SW 1271 (cell line): Measurements from ENCODE around the gene SND1.

Experiments used
- DNase-seq, 2 experiments: peaks; one replicate each; lab custom pipeline; 2025; lab: John Stamatoyannopoulos, UW

Gene SND1

GRCh38 chr7:127651556-127652332 is at the start of gene SND1:
Gene SND1, plus strand, starts transcription at chr7:127652194. Its CDS starts 180 bp downstream, at chr7:127652374.
- DNase-seq = peak; percentile 97 to 99

- no peak for DNase-seq
Observed at GRCh38 chr7:127608446-127608845, 43.5 kb upstream of the SND1 start.

DNA sequence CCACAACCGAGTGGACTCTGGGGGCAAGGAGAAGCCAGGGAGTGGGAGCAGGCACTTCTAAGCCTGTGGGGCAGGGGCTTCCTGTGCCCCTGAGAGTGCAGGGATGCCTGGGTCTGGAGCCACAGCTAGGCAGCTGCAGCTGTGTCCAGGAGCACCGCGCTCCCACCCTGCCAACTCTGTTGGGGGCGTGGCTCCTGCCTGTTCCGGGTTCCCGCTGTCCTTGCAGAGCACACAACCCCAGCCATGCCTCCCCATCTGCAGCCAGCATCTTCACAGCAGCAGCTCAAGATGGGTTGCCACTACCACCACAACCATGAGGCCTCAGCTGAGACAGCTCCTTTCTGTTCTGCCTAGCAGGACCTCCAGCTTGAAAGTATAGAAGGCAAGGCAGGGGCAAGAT is 42.7 kb upstream of the SND1 start:
- no peak for DNase-seq

DNA sequence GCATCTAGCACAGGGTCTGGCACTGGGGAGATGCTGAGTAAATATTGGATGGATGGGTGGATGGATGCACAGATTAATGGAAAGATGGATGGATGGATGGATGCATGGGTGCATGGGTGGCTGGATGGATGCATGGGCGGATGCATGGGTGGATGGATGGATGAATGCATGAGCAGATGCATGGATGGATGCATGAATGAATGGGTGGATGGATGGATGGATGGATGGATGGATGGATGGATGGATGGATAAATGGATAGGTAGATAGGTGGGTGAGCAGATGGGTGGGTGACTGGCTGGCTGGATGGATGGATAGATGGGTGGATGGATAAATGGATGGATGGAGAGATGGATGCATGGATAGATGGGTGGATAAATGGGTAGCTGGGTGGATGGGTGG is 39.7 kb upstream of the SND1 start:
- DNase-seq = no peak

GRCh38 chr7:127616724-127617123 is 35.3 kb upstream of the SND1 start:
- DNase-seq = no peak

DNA sequence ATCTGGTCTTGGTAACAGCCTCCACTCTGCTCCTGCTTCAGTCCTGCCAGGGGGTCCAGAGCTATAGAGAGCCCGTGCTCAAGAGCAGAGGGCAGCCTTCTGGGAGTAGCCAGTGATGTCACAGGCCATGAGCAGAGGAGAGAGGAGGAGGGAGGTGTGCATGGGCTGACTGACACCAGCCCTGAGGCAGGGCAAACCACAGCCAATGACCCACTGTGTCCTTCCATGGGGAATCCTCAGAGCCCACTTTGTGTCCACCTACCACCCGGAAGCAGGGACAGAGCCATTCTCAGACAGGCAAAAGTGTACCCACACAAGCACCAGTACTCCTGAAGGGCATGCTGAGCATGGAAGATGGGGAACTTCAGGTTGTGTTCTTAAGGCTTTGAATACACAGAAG is 34.0 kb upstream of the SND1 start, which contains the start of gene PAX4:
TSS of gene PAX4 (minus strand) at position 101 of the 400 bp plus-strand sequence. CDS start 2,214 bp downstream, outside the sequence.
- no peak for DNase-seq

DNA sequence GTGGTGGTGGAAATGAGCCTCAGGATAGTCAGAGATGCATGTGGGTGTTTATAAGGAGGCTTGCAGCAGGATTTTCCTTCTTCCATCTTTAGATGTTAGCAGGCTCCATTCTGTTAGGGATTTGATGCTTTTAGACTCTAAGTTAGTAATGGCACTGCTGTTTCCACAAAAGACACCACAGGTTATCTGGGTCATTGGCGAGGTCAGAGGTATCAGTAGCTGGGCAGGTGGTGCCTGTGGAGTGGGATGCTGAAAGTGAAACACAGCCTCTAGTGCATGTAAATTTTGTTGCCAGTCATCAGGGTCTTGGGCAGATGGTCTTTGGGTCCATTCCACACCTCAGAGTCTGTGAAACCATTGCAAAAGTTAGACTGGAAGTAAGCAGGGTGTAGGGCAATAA is 33.2 kb upstream of the SND1 start:
- no peak for DNase-seq

DNA sequence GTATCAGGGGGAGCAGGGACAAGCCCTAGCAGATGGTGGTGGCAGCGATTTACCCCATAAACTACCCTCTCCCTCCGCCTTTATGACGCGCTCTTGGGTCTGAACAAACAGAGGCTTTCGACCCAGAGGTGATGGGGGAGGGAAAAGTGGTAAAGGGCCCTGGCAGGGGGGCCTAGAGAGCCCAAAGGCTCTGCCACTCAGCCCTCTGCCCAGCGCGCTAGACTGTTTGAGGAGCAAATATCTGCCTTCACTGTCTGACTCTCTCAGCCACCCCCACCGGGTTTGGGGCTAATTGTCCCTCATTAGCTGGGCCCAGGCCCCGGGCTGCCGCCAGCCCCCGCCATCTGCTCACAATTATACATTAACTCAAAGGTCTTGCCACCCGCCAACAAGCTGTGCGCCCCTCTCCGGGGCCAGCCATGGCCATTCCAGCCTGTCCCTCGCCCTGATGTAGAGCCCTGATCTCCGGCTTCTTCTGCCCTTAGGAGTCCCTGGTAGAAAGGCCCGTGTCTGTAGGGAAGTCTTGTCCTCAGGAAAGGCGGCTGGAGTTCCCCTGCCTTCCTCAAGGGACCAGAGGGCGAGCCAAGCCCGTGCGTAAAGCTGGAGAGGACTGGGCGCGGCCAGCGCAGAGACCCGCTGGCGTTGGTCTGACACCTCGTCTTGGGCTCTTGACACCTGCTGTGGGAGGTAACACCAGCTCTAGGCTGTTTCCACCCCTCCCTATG is 32.2 kb upstream of the SND1 start:
- no peak for DNase-seq

GRCh38 chr7:127620406-127621233 is 31.4 kb upstream of the SND1 start:
- no peak for DNase-seq

DNA sequence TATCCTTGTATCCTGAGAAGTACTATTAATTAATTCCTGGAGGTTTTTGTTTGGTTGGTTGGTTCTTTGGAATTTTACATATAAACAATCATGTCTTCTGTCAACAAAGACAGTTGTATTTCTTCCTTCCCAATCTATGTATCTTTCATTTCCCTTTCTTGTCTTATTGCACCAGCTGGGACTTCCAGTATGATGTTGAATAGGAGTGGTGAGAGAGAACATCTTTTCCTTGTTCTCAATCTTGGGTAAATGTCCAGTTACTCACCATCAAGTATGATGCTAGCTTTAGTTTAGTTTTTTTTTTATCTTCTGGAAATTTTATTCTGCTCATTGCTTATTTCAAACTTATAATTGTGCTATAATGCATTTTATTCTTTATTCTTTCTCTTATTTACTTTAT is 26.7 kb upstream of the SND1 start:
- no peak for DNase-seq

DNA sequence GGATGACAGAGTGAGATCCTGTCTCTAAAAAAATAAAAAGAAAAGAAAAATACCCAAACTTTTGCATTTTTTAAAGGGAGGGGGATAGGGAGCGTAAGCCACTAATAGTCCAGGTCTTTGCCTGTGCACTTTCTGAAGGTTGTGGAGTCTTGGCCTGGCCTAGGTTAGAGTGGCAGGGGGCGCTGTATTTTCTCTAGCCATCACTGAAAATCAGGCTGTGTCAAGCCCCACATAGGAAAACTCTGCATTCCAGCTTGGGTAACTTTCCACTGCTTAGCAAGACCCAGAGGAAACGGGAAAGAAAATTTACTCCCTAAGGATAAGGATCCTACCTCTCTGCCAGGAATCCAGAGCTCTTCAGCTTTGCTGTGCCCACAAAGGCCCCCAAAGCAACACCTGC is 23.5 kb upstream of the SND1 start:
- DNase-seq = no peak

- DNase-seq = no peak
Observed at GRCh38 chr7:127629268-127629854, 22.6 kb upstream of the SND1 start.

DNA sequence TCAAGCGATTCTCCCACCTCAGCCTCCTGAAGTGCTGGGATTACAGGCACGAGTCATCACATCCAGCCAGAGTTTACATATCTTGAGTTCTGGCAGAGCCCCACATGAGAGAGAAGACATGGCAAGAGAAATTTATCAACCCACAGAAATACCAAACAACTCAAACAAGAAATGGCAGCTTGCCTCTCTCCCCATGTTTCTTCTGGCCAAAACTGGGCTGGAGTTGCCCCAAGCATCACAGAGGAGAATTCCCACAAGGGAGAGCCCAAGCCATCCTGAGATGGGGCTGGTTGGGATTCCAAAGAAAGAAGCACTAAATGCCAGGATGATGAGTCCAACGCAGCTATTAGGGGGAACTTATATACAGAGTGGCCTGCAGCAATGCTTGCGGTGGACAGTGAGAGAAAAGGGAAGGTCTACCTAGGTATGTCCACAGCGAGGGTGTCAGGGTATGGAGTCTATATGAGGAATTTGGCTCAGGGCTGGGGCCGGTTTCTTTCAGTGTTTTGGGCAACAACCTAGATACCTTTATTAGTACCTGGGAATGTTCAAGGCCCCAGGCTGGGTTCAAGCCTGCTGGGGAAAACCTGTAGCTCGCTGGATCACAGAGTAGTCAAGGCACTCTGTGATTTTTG is 19.6 kb upstream of the SND1 start:
- no peak for DNase-seq

- DNase-seq = no peak
Observed at GRCh38 chr7:127635659-127636285, 16.2 kb upstream of the SND1 start.

DNA sequence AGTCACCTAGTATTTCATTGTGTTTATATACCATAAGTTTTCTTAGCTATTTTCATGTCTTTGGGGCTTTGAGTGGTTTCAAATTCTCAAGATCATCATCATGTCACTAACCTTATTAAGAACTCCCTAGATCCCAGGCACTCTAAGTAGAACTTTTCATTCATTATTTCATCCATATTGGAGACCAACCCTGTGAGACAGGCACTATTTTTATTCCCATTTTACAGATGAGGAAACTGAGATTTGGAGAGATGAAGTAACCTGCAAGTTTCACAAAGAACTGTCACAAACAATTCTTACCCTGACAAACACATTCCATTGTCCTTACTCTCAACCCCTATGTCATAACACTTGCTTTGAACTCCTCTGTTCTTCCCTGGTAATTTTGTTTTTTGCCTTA is 13.8 kb upstream of the SND1 start:
- no peak for DNase-seq

- DNase-seq = no peak
Observed at GRCh38 chr7:127644484-127644883, 7.5 kb upstream of the SND1 start.

- DNase-seq = no peak
Observed at GRCh38 chr7:127647636-127648035, 4.4 kb upstream of the SND1 start.

DNA sequence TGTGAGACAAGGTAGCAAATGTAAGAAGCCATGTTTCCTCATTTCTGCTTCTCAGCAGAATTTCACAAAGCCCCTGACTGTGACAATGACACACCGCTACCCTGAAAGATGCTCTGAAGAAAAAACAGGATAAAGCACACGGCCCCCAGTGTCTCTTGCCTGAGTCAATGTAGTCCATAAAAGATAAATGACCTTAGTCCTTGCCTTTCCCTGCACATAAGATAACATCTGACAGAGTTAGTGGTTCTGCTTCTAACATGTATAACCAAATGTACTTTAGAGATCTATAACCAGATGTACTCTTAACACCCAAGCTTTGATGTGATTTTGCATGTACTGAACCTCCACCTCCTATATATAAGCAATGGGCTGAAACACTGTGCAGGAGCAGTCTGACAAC is 3.0 kb upstream of the SND1 start:
- DNase-seq = no peak

DNA sequence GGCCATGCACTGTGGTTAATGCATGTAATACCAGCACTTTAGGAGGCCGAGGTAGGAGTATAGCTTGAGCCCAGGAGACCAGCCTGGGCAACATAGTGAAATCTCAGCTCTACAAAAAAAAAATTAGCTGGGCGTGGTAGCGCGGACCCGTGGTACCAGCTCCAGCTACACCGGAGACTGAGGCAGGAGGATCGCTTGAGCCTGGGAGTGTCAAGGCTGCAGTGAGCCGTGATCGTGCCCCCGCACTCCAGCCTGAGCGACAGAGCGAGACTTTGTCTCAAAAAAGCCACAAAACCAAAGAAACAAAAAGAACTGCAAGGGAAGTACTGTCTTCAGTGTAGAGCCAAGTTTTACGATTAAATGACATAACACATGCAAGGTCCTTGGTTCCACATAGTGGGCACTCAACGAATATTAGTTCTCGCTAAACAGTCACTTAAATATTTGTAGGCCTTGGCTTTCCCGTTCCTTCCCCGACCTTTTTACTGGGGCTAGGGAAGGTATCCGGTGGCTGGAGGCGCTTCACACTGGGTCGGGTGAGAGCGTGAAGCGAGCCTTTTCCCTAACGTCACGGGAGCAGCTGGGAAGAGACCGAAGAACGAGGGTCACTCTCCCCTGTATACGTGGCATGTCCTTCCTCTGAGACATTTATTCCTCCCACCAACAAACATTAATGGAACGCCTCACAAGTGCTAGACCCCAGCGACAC is 993 bp upstream of the SND1 start:
- no peak for DNase-seq
